Activated B cell treated with CpG ODN at 0.5 μM for 24 hours (primary cell): Measurements from ENCODE around the gene ABHD17A. TPM values are rescaled to one million over a fixed set of nuclear protein-coding genes. Genes with fewer than 3 reads are reported as not detected.

Experiments
- ATAC-seq: fragments of 200-7000 bp; cut with Tn5 transposase; one replicate; pipeline ENCODE4 v1.10.0; 2021; ENCODE audit warnings: low read depth, mild to moderate bottlenecking, moderate library complexity
- CTCF ChIA-PET: fragments of 350-600 bp; sonication (Branson Sonifier 250); formaldehyde crosslinking; loops from one replicate; lab custom pipeline; 2021; ENCODE audit warnings: antibody characterized with exemption; lab: Charles Lee
- POLR2A ChIA-PET: fragments of 350-600 bp; sonication (Branson Sonifier 250); formaldehyde crosslinking; loops from one replicate; lab custom pipeline; 2021; ENCODE audit warnings: antibody characterized with exemption; lab: Charles Lee
- DNase-seq: peaks from one replicate; pipeline ENCODE4 v3.0.0; 2022
- H3K27ac Mint-ChIP-seq: one replicate; pipeline ENCODE4 v1.8.0; 2020; ENCODE audit warnings: mixed read lengths
- H3K27me3 Mint-ChIP-seq: one replicate; pipeline ENCODE4 v1.8.0; 2021; ENCODE audit warnings: mixed read lengths
- H3K36me3 Mint-ChIP-seq: one replicate; pipeline ENCODE4 v1.8.0; 2021; ENCODE audit warnings: low read depth, mixed read lengths
- H3K4me1 Mint-ChIP-seq: one replicate; pipeline ENCODE4 v1.8.0; 2021; ENCODE audit warnings: mixed read lengths
- H3K4me3 Mint-ChIP-seq: one replicate; pipeline ENCODE4 v1.8.0; 2020; ENCODE audit warnings: mild to moderate bottlenecking, mixed read lengths
- H3K9me3 Mint-ChIP-seq: one replicate; pipeline ENCODE4 v1.8.0; 2020; ENCODE audit warnings: mixed read lengths
- CTCF ChIP-seq: fragments of 200-600 bp; IDR thresholded peaks from one replicate; pipeline ENCODE4 v1.8.0; 2022; ENCODE audit warnings: antibody characterized with exemption, mild to moderate bottlenecking
- intact Hi-C: fragments of 100-400 bp; cut with micrococcal nuclease; formaldehyde crosslinking; loops from one replicate; pipeline ENCODE4 v1.15.1; 2024
- total RNA-seq: library from RNA; stranded (reverse); gene quantifications from 2 replicates; pipeline ENCODE4 v1.2.3, GENCODE V29; 2022

Gene ABHD17A
- total RNA-seq, 1 donor from 2014 or later: 64.3 TPM

GRCh38 chr19:1857648-1858326 is 27.5 kb downstream of the ABHD17A start:
- CTCF ChIA-PET: interaction anchor here (1.3 kb wide), 2 partner anchors 31 to 46 kb away, joined by 3 read pairs; no protein-coding TSS in a partner anchor
- peak overlapping the region; percentile 24 for H3K4me3 Mint-ChIP-seq
- no peak for ATAC-seq
- H3K4me1 Mint-ChIP-seq: peaks cover 77% of the 10 kb centered on the region
- no peaks in the 10 kb centered on the region for H3K9me3 Mint-ChIP-seq
- no peaks in the 10 kb centered on the region for H3K27me3 Mint-ChIP-seq
- peak overlapping the region; percentile 68 for H3K27ac Mint-ChIP-seq
- H3K36me3 Mint-ChIP-seq: peaks cover 2% of the 10 kb centered on the region
- DNase-seq: no peak
- TF ChIP-seq CTCF: no peak
- intact Hi-C loops: loop anchor here (10.0 kb wide), 1 partner anchor 757 kb away; no protein-coding TSS in a partner anchor
- POLR2A ChIA-PET: interaction anchor here (0.6 to 3.1 kb wide), 13 partner anchors 9 to 209 kb away, joined by 3 to 15 read pairs (median 4); partner anchors contain the start of genes MKNK2 and REXO1

- H3K4me3 Mint-ChIP-seq: peak overlapping the region; percentile 73
- DNase-seq (peak; percentile 60), ATAC-seq (peak; percentile 41)
- H3K9me3 Mint-ChIP-seq: no peaks in the 10 kb centered on the region
- ChIA-PET CTCF (interaction anchor here (0.9 to 1.3 kb wide), 3 partner anchors 30 to 185 kb away, joined by 3 read pairs; no protein-coding TSS in a partner anchor), POLR2A (interaction anchor here (0.6 to 3.1 kb wide), 14 partner anchors 8 to 588 kb away, joined by 3 to 15 read pairs (median 4); no protein-coding TSS in a partner anchor)
- H3K36me3 Mint-ChIP-seq: peaks cover 2% of the 10 kb centered on the region
- H3K27me3 Mint-ChIP-seq: no peaks in the 10 kb centered on the region
- peaks cover 77% of the 10 kb centered on the region for H3K4me1 Mint-ChIP-seq
- no peak for TF ChIP-seq CTCF
- intact Hi-C loops: loop anchor here (10.0 kb wide), 1 partner anchor 758 kb away; no protein-coding TSS in a partner anchor
- H3K27ac Mint-ChIP-seq: peak overlapping the region; percentile 89
These were observed 28.3 kb downstream of the ABHD17A start for GRCh38 chr19:1856698-1857603.

- ChIA-PET CTCF (interaction anchor here (0.9 to 1.3 kb wide), 2 partner anchors 30 to 184 kb away, joined by 3 read pairs; no protein-coding TSS in a partner anchor), POLR2A (interaction anchor here (0.9 to 3.1 kb wide), 8 partner anchors 8 to 234 kb away, joined by 3 to 15 read pairs (median 6); no protein-coding TSS in a partner anchor)
- Mint-ChIP-seq H3K9me3 (no peaks in the 10 kb centered on the region), H3K4me1 (peaks cover 73% of the 10 kb centered on the region), H3K36me3 (peaks cover 2% of the 10 kb centered on the region), H3K27ac (peak overlapping the region; percentile 89), H3K4me3 (peak overlapping the region; percentile 73), H3K27me3 (no peaks in the 10 kb centered on the region)
- intact Hi-C loops: loop anchor here (10.0 kb wide), 1 partner anchor 758 kb away; no protein-coding TSS in a partner anchor
- no peak for TF ChIP-seq CTCF
- no peak for DNase-seq
- ATAC-seq: peak; percentile 0
These were observed 29.0 kb downstream of the ABHD17A start for GRCh38 chr19:1856345-1856697.

GRCh38 chr19:1855828-1856255 is 29.5 kb downstream of the ABHD17A start:
- ATAC-seq: peak; percentile 6

More at GRCh38 chr19:1855828-1856255, 29.5 kb downstream of the ABHD17A start:
- no peak for DNase-seq
- Mint-ChIP-seq H3K4me1 (peaks cover 73% of the 10 kb centered on the region), H3K27ac (peak overlapping the region; percentile 89), H3K4me3 (peak overlapping the region; percentile 73), H3K9me3 (no peaks in the 10 kb centered on the region), H3K27me3 (no peaks in the 10 kb centered on the region), H3K36me3 (peaks cover 2% of the 10 kb centered on the region)
- ChIA-PET CTCF (interaction anchor here (0.9 to 1.4 kb wide), 3 partner anchors 9 to 184 kb away, joined by 3 read pairs; no protein-coding TSS in a partner anchor), POLR2A (interaction anchor here (0.9 to 3.1 kb wide), 9 partner anchors 9 to 587 kb away, joined by 3 to 15 read pairs (median 5); partner anchors contain the start of gene CIRBP)
- no peak for TF ChIP-seq CTCF
- intact Hi-C loops: loop anchor here (10.0 kb wide), 1 partner anchor 759 kb away; no protein-coding TSS in a partner anchor
